Progenitor cell of endocrine pancreas (in vitro differentiated cells): ENCODE results near the gene USP11. TPM values are rescaled to one million over a fixed set of nuclear protein-coding genes. Genes with fewer than 3 reads are reported as not detected.

ENCODE experiments used
- DNase-seq: peaks from one replicate; pipeline ENCODE4 v3.0.0; 2021; ENCODE audit warnings: low spot score; ENCODE audit not compliant: unreplicated experiment
- H3K27ac Mint-ChIP-seq: 2 replicates; pipeline ENCODE4 v1.8.0; 2021; ENCODE audit warnings: mild to moderate bottlenecking, moderate library complexity, mixed read lengths
- H3K27me3 Mint-ChIP-seq: 2 replicates; pipeline ENCODE4 v1.8.0; 2021; ENCODE audit warnings: mixed read lengths
- H3K36me3 Mint-ChIP-seq: 2 replicates; pipeline ENCODE4 v1.8.0; 2022; ENCODE audit warnings: mixed read lengths; ENCODE audit not compliant: insufficient read depth
- H3K4me1 Mint-ChIP-seq: 2 replicates; pipeline ENCODE4 v1.8.0; 2021; ENCODE audit warnings: low read depth, mixed read lengths
- H3K4me3 Mint-ChIP-seq: 2 replicates; pipeline ENCODE4 v1.8.0; 2021; ENCODE audit warnings: low read depth, mild to moderate bottlenecking, moderate library complexity, mixed read lengths
- H3K9me3 Mint-ChIP-seq: 2 replicates; pipeline ENCODE4 v1.8.0; 2021; ENCODE audit warnings: low read depth, mixed read lengths
- total RNA-seq: library from RNA; stranded (reverse); gene quantifications from 2 replicates; pipeline ENCODE4 v1.2.1, GENCODE V29; 2021
- TF ChIP-seq, protein P1 (sequence below): fragments of 200-600 bp; sonication (generic); IDR thresholded peaks from one replicate; pipeline ENCODE4 v1.5.0; 2021; ENCODE audit warnings: antibody characterized with exemption, mild to moderate bottlenecking; ENCODE audit not compliant: unreplicated experiment

The USP11 gene
- total RNA-seq, 1 donor from 2014 or later: 267 TPM

GRCh38 chrX:47230136-47230868, 2.5 kb upstream of the USP11 start:
- no peak for DNase-seq
- TF ChIP-seq, protein P1, sequence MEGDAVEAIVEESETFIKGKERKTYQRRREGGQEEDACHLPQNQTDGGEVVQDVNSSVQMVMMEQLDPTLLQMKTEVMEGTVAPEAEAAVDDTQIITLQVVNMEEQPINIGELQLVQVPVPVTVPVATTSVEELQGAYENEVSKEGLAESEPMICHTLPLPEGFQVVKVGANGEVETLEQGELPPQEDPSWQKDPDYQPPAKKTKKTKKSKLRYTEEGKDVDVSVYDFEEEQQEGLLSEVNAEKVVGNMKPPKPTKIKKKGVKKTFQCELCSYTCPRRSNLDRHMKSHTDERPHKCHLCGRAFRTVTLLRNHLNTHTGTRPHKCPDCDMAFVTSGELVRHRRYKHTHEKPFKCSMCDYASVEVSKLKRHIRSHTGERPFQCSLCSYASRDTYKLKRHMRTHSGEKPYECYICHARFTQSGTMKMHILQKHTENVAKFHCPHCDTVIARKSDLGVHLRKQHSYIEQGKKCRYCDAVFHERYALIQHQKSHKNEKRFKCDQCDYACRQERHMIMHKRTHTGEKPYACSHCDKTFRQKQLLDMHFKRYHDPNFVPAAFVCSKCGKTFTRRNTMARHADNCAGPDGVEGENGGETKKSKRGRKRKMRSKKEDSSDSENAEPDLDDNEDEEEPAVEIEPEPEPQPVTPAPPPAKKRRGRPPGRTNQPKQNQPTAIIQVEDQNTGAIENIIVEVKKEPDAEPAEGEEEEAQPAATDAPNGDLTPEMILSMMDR: no peak

GRCh38 chrX:47231167-47231566, 1.6 kb upstream of the USP11 start:
- Mint-ChIP-seq H3K9me3 (no peaks in the 10 kb centered on the region), H3K27me3 (no peaks in the 10 kb centered on the region), H3K4me1 (peaks cover 16% of the 10 kb centered on the region), H3K36me3 (peaks cover 16% of the 10 kb centered on the region), H3K4me3 (peak overlapping the region; percentile 99), H3K27ac (peak overlapping the region; percentile 100)
- no peak for DNase-seq
- TF ChIP-seq, protein P1: no peak

More at GRCh38 chrX:47230136-47230868, 2.5 kb upstream of the USP11 start:
- Mint-ChIP-seq H3K9me3 (no peaks in the 10 kb centered on the region), H3K27ac (peak overlapping the region; percentile 46), H3K4me3 (peak overlapping the region; percentile 19), H3K27me3 (no peaks in the 10 kb centered on the region), H3K36me3 (peaks cover 20% of the 10 kb centered on the region), H3K4me1 (peaks cover 9% of the 10 kb centered on the region)

GRCh38 chrX:47232197-47232802, 509 bp upstream of the USP11 start:
- no peaks in the 10 kb centered on the region for H3K27me3 Mint-ChIP-seq
- peaks cover 26% of the 10 kb centered on the region for H3K4me1 Mint-ChIP-seq
- H3K36me3 Mint-ChIP-seq: peaks cover 10% of the 10 kb centered on the region
- peak overlapping the region; percentile 99 for H3K4me3 Mint-ChIP-seq
- no peaks in the 10 kb centered on the region for H3K9me3 Mint-ChIP-seq
- H3K27ac Mint-ChIP-seq: peak overlapping the region; percentile 100
- no peak for DNase-seq
- TF ChIP-seq, protein P1: no peak

- Mint-ChIP-seq H3K27ac (peak overlapping the region; percentile 100), H3K4me1 (peaks cover 26% of the 10 kb centered on the region), H3K36me3 (peaks cover 9% of the 10 kb centered on the region), H3K27me3 (no peaks in the 10 kb centered on the region), H3K4me3 (peak overlapping the region; percentile 99), H3K9me3 (no peaks in the 10 kb centered on the region)
- TF ChIP-seq, protein P1: no peak
- DNase-seq: peak; percentile 97
Observed at GRCh38 chrX:47233333-47234113, 714 bp downstream of the USP11 start.

GRCh38 chrX:47234583-47234982, 1.8 kb downstream of the USP11 start:
- Mint-ChIP-seq H3K27ac (peak overlapping the region; percentile 100), H3K36me3 (peaks cover 7% of the 10 kb centered on the region), H3K9me3 (no peaks in the 10 kb centered on the region), H3K27me3 (no peaks in the 10 kb centered on the region), H3K4me1 (peaks cover 29% of the 10 kb centered on the region), H3K4me3 (peak overlapping the region; percentile 99)
- DNase-seq: no peak
- TF ChIP-seq, protein P1: no peak
